ENCODE results near the gene ZNF3.

ZNF3 gene

DNA sequence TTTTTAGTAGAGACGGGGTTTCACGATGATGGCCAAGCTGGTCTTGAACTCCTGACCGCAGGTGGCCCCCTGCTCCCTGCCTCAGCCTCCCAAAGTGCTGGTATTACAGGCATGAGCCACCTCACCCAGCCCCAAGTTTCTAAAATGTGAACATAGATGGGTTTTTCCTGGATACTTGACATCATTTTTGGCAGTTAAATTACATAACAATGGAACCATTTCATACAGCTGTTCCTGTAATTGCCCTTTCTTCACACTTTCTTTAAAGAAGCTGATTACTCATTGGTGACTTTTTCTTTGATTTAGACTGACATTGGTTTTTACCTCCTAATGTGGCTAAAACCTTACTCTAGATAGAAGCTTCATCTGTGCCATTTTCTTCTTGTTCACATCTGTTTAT, 60.2 kb downstream of the ZNF3 start:
- H3K4me3 ChIP-seq: no peak overlapping the region
- H3K27ac ChIP-seq: peak overlapping the region in 2 of 21 experiments; percentile 3 to 18

Data from skin epidermis (tissue), 12 donors.